Karpas-422 (cell line): ENCODE results near the gene LCN10. TPM values are rescaled to one million over a fixed set of nuclear protein-coding genes. Genes with fewer than 3 reads are reported as not detected.

Experiments
- DNase-seq: peaks from one replicate; pipeline ENCODE4 v3.0.0-alpha.2; 2015
- H2AFZ ChIP-seq: fragments of 200-600 bp; sonication (generic); 2 replicates; pipeline ENCODE4 v1.6.1; 2014; ENCODE audit warnings: antibody characterized with exemption, low read length, mixed read lengths
- H3K27ac ChIP-seq: fragments of 200-600 bp; sonication (generic); 2 replicates; pipeline ENCODE4 v1.5.1; 2014; ENCODE audit warnings: mild to moderate bottlenecking, low read length, moderate library complexity
- H3K27me3 ChIP-seq: fragments of 200-600 bp; sonication (generic); 2 replicates; pipeline ENCODE4 v1.6.1; 2014; ENCODE audit warnings: low read length, mixed read lengths
- H3K36me3 ChIP-seq: fragments of 200-600 bp; sonication (generic); 2 replicates; pipeline ENCODE4 v1.6.1; 2014; ENCODE audit warnings: low read length, mixed read lengths; ENCODE audit not compliant: insufficient read depth
- H3K4me1 ChIP-seq: fragments of 200-600 bp; sonication (generic); 2 replicates; pipeline ENCODE4 v1.6.1; 2014; ENCODE audit warnings: mild to moderate bottlenecking, low read length, mixed read lengths
- H3K4me2 ChIP-seq: fragments of 200-600 bp; sonication (generic); 2 replicates; pipeline ENCODE4 v1.6.1; 2014; ENCODE audit warnings: low read length, low read depth, mild to moderate bottlenecking; ENCODE audit not compliant: poor library complexity, severe bottlenecking
- H3K4me3 ChIP-seq: fragments of 200-600 bp; sonication (generic); 2 replicates; pipeline ENCODE4 v1.5.1; 2014; ENCODE audit warnings: mild to moderate bottlenecking, antibody characterized with exemption, low read length, mixed read lengths
- H3K79me2 ChIP-seq: fragments of 200-600 bp; sonication (generic); 2 replicates; pipeline ENCODE4 v1.6.1; 2014; ENCODE audit warnings: mild to moderate bottlenecking, low read length, mixed read lengths
- H3K9ac ChIP-seq: fragments of 200-600 bp; sonication (generic); 2 replicates; pipeline ENCODE4 v1.6.0; 2014; ENCODE audit warnings: low read length
- H3K9me2 ChIP-seq: fragments of 200-600 bp; sonication (generic), shearing (Covaris generic); replicated peaks from 2 replicates; pipeline ENCODE4 v1.6.0; 2014; ENCODE audit warnings: mild to moderate bottlenecking, low read length, moderate library complexity; ENCODE audit not compliant: insufficient read depth
- H3K9me3 ChIP-seq: fragments of 300-700, 200-600 bp; sonication (generic); 2 replicates; pipeline ENCODE4 v1.6.1; 2014; ENCODE audit warnings: low read length, mixed read lengths
- H4K20me1 ChIP-seq: fragments of 200-600 bp; sonication (generic); 2 replicates; pipeline ENCODE4 v1.6.1; 2014; ENCODE audit warnings: mild to moderate bottlenecking, antibody characterized with exemption, low read length, low read depth; ENCODE audit not compliant: insufficient read depth
- total RNA-seq: library from RNA; depleted of rRNA; stranded (reverse); fragments of >200 nt; shearing (Covaris generic); gene quantifications from 2 replicates; pipeline ENCODE4 v1.2.3, GENCODE V29; 2014; ENCODE audit warnings: low replicate concordance

Gene LCN10
- total RNA-seq, 1 experiment from 2014 or later: not detected

DNA sequence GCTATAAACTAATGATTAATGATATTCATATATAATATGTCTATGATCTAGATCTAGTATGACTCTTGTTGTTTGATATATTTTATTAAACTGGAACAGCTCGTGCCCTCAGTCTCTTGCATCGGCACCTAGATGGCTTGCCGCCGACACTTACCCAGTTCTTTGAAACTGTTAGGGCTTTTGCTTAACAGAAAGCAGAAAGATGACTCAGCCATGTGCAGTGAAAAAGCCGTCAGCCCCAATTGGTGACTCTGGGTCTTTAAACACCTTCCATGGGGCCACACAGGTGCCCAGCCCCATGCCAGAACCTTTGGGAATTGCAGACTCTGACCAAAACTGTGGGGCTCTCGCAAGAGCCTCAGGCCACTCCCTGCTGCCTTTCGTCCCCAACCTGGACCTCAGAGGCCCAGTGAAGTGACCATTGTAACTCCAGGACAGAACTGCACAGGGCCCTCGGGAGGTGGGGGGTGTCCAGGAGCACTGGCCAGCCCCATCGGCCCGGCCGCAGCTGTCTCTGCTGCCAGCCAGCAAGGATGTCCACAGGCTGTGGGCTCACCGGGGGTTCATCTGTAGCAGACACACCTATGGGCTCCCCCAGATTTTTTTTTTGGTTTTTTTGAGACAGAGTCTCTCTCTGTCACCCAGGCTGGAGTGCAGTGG lies 7.8 kb downstream of the LCN10 start:
- H4K20me1 ChIP-seq: no peaks in the 10 kb centered on the region
- no peak overlapping the region for H3K4me3 ChIP-seq
- no peak overlapping the region for H3K9ac ChIP-seq
- H2AFZ ChIP-seq: no peak overlapping the region
- no peaks in the 10 kb centered on the region for H3K4me1 ChIP-seq
- no peak overlapping the region for H3K27ac ChIP-seq
- H3K36me3 ChIP-seq: no peaks in the 10 kb centered on the region
- H3K27me3 ChIP-seq: no peaks in the 10 kb centered on the region
- no peaks in the 10 kb centered on the region for H3K9me3 ChIP-seq
- H3K4me2 ChIP-seq: no peak overlapping the region
- no peaks in the 10 kb centered on the region for H3K9me2 ChIP-seq
- DNase-seq: no peak
- no peaks in the 10 kb centered on the region for H3K79me2 ChIP-seq

DNA sequence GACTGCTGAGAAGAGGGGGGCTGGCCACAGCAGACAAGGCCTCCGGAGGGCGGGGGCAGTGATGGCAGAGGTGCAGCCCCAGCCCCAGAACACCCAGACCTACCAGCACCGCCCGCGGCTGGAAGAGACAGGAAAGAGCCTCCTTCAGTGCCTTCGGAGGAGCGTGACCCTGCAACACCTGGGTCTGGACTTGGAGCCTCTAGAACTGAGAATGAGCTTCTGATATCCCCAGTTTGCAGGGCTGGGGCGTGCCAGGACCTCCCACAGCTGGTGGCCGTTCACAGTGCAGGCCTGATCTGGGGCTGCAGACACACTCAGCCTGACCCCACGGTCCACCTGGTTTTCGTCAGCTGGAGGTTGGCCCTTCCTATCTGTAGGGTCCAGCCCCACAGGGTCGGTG lies 9.1 kb downstream of the LCN10 start:
- Histone ChIP-seq H2AFZ (no peak overlapping the region), H3K36me3 (no peaks in the 10 kb centered on the region), H3K4me2 (no peak overlapping the region), H3K27ac (no peak overlapping the region), H3K4me3 (no peak overlapping the region), H3K79me2 (no peaks in the 10 kb centered on the region), H3K9me3 (no peaks in the 10 kb centered on the region), H3K27me3 (no peaks in the 10 kb centered on the region), H3K9ac (no peak overlapping the region), H3K4me1 (peaks cover 3% of the 10 kb centered on the region), H4K20me1 (no peaks in the 10 kb centered on the region), H3K9me2 (no peaks in the 10 kb centered on the region)
- DNase-seq: no peak

DNA sequence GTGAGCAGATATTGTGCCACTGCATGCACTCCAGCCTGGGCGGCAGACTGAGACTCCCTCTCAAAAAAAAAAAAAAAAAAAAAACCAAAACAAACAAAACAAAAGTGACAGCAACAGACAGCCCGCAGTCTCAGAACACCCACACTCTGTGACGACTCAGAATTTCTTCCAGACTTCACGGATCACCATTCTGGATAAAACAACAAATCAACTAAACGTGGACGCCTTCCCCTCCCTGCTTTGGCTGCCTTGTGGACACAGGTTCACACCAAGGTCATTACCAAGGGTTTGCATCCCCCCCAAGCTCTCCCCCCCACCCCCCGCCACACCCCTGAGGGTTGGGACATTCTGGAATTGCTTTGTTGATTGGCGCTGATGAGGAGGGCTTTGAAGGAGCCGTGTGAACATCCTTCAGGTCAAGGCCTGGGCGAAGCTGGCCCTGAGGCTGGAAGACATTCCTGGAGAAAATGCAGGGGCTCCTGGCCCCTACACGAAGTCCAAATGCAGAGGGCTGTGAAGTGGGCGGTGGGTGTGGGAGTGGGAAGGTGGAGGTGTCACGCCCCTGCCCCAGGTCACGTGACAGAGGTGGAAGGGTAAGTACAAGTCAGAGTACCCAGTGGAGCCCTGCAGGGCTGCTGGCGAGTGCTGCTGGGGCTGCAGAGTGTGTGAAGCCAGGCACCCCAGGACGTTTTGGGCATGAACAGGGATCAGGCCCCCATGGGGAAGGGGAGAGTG lies 10.1 kb downstream of the LCN10 start:
- Histone ChIP-seq H3K27me3 (no peaks in the 10 kb centered on the region), H3K4me2 (no peak overlapping the region), H3K27ac (no peak overlapping the region), H2AFZ (no peak overlapping the region), H3K79me2 (peaks cover 3% of the 10 kb centered on the region), H3K4me1 (peaks cover 8% of the 10 kb centered on the region), H3K9ac (no peak overlapping the region), H4K20me1 (no peaks in the 10 kb centered on the region; the same call in 1 of the 2 replicates), H3K9me2 (no peaks in the 10 kb centered on the region), H3K4me3 (no peak overlapping the region), H3K36me3 (no peaks in the 10 kb centered on the region), H3K9me3 (no peaks in the 10 kb centered on the region)
- no peak for DNase-seq

DNA sequence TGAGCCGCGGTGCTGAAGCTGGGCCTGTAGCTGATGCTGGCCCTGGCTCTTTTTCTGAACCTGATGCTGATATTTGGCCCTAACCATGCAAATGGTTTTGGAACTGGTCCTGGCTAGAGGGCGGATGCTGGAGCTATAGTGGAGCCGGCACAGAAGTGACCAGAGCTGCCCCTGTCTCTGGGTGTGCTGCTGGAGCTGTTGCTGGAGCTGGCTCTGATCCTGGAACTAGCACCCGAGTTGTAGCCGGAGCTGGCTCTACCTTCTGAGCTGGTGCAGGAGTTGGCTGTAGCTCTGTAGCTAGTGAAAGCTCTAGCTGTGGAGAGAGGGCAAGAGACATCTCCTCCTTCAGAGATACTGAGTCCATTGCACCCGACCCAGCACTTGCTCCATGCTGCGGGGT lies 12.8 kb downstream of the LCN10 start:
- Histone ChIP-seq H3K27ac (no peak overlapping the region), H4K20me1 (peaks cover 23% of the 10 kb centered on the region), H3K4me3 (no peak overlapping the region), H3K4me2 (no peak overlapping the region), H2AFZ (no peak overlapping the region), H3K36me3 (peaks cover 17% of the 10 kb centered on the region), H3K4me1 (peaks cover 24% of the 10 kb centered on the region), H3K9me2 (no peaks in the 10 kb centered on the region), H3K27me3 (no peaks in the 10 kb centered on the region), H3K9me3 (no peaks in the 10 kb centered on the region), H3K9ac (no peak overlapping the region), H3K79me2 (peaks cover 13% of the 10 kb centered on the region)
- no peak for DNase-seq

DNA sequence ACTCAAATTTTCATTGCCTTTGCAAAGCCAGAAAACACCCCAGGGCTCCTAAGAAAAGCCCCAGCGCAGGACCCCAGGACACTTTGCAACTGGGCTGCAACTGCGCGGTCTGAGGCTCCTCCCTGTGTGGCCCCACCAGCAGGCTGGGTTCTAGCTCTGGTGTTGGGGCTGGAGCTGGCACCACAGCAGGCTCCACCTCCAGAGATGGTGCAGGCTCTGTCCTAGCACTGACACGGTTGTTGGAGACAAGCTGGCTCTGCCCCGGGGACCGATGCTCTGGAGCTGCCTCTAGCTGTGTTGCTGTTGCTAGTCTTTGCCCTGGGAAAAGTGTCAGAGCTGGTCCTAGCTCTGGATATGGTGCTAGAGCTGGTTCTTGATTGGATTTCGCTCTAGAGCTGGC lies 13.6 kb downstream of the LCN10 start:
- Histone ChIP-seq H4K20me1 (peaks cover 26% of the 10 kb centered on the region), H3K4me3 (no peak overlapping the region), H3K79me2 (peaks cover 13% of the 10 kb centered on the region), H3K36me3 (peaks cover 22% of the 10 kb centered on the region), H3K27ac (no peak overlapping the region), H3K9ac (peak overlapping the region; percentile 84; the same call in 1 of the 2 replicates), H3K9me3 (no peaks in the 10 kb centered on the region), H3K27me3 (no peaks in the 10 kb centered on the region), H3K4me2 (no peak overlapping the region), H2AFZ (no peak overlapping the region), H3K9me2 (no peaks in the 10 kb centered on the region), H3K4me1 (peaks cover 24% of the 10 kb centered on the region)
- no peak for DNase-seq

DNA sequence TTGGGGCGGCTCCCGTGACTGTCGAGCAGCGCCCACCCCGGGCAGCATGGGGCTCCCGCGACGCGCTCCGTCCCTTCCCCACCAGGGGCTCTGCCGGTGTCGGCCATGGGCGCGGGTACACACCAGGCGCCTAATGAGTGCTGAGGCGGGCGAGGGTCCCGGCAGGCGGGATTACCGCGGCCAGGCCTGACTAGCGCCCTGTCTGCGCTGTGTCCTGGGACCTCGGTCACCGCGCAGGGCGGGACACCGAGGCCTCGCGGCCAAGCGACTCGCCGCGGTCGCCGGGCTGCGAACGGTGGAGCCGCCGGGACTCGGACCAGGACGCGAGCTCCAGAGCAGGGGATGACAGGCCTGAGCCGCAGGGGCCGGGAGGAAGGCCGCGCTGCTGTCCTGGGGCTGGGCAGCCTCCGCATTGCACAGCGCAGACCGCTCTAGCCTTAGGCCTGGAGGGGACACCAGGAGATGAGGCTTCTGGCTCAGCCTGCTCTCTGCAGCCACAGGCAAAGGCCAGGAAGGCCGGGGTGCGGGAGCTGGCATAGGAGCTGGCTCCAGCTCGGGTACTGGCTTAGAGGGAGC lies 14.1 kb downstream of the LCN10 start:
- Histone ChIP-seq H3K9me3 (no peaks in the 10 kb centered on the region), H3K4me3 (peak overlapping the region; percentile 98), H3K79me2 (peaks cover 13% of the 10 kb centered on the region), H3K27me3 (no peaks in the 10 kb centered on the region), H4K20me1 (peaks cover 30% of the 10 kb centered on the region), H3K4me2 (peak overlapping the region; percentile 89), H3K9ac (peak overlapping the region; percentile 84), H3K9me2 (no peaks in the 10 kb centered on the region), H3K4me1 (peaks cover 24% of the 10 kb centered on the region), H2AFZ (peak overlapping the region; percentile 91; the same call in 1 of the 2 replicates), H3K36me3 (peaks cover 23% of the 10 kb centered on the region), H3K27ac (no peak overlapping the region)
- DNase-seq: no peak

DNA sequence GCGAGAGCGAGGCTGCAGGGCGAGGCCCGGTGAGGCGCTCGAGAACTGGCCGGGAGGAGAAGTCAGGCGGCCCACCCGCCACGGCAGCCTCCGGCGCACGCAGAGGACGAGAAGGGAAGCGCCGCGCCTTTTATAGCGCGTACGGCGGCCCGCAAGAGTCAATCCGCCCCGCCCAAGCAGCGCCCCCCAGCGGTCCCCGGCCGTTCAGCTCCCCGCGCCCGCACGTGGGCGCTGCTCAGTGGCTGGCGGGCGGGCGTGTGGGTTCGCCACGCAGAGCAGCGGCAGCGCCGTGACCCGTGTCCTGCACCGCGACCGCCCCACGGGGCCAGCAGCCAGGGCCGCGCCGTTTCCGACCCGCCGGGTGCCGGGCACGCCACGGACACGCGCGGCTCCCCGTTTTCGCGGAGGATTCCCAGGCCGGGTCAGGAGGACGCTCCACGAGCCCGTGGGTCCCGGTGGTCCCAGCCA lies 14.6 kb downstream of the LCN10 start:
- peak overlapping the region; percentile 98 for H3K4me3 ChIP-seq
- H3K79me2 ChIP-seq: peaks cover 13% of the 10 kb centered on the region
- H3K36me3 ChIP-seq: peaks cover 23% of the 10 kb centered on the region
- H3K4me1 ChIP-seq: peaks cover 24% of the 10 kb centered on the region
- peak overlapping the region; percentile 89 for H3K4me2 ChIP-seq
- 0 out of 2 replicates have a peak overlapping the region, but pooled peaks have one; percentile 38 for H3K27ac ChIP-seq
- no peaks in the 10 kb centered on the region for H3K27me3 ChIP-seq
- H4K20me1 ChIP-seq: peaks cover 30% of the 10 kb centered on the region
- peak overlapping the region; percentile 91; the same call in 1 of the 2 replicates for H2AFZ ChIP-seq
- no peaks in the 10 kb centered on the region for H3K9me3 ChIP-seq
- no peaks in the 10 kb centered on the region for H3K9me2 ChIP-seq
- H3K9ac ChIP-seq: peak overlapping the region; percentile 84
- DNase-seq: peak; percentile 96

DNA sequence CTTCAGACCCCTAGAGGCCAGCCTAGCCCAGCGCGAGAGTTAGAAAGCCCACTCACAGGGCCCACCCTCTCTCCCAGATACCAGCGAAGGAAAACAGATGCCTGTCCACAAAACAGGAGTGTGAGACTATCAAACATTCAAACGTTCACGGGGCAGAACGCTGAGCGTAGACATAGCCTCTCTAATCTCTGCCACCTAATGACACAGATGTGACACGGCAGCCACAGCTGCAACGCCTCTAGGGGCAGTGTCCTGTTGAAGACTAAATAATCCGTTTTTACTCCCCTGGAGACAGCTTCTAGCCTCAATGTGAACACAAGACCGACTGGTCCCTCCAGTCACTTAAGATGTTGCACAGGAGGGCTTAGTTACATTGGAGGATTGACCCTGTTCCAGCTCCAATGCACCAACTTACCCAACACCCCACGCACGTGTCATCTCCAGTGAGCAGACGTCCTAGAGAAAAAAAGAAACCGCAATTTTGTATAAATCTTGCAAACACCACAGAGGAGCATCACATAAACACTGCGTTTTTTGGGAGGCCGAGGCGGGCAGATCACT lies 16.0 kb downstream of the LCN10 start:
- Histone ChIP-seq H3K4me2 (peak overlapping the region; percentile 89), H3K9ac (peak overlapping the region; percentile 84), H3K4me1 (peaks cover 24% of the 10 kb centered on the region), H3K36me3 (peaks cover 23% of the 10 kb centered on the region), H3K27me3 (no peaks in the 10 kb centered on the region), H2AFZ (no peak overlapping the region), H3K27ac (no peak overlapping the region; the same call in 1 of the 2 replicates), H3K79me2 (peaks cover 13% of the 10 kb centered on the region), H4K20me1 (peaks cover 37% of the 10 kb centered on the region), H3K9me2 (no peaks in the 10 kb centered on the region), H3K9me3 (no peaks in the 10 kb centered on the region), H3K4me3 (peak overlapping the region; percentile 98)
- DNase-seq: peak; percentile 66
